HepG2 (cell line): Measurements from ENCODE around the gene SLIT1. TPM values are rescaled to one million over a fixed set of nuclear protein-coding genes. Genes with fewer than 3 reads are reported as not detected.
A peak's percentile ranks its signal among the peaks of the same experiment; 100 is the strongest.

Experiments
- ETS1 ChIP-seq: sonication (generic); formaldehyde crosslinking; IDR thresholded peaks from 2 replicates; pipeline ENCODE4 v1.4.0; 2020; ENCODE audit warnings: missing genetic modification reagents
- GMEB1 ChIP-seq: sonication (generic); formaldehyde crosslinking; IDR thresholded peaks from 2 replicates; pipeline ENCODE4 v1.5.1; 2020; ENCODE audit warnings: missing genetic modification reagents, mild to moderate bottlenecking, borderline replicate concordance
- IKZF1 ChIP-seq: fragments of 450-650 bp; IDR thresholded peaks from 2 replicates; pipeline ENCODE4 v1.7.1; 2016
- KDM3A ChIP-seq: IDR thresholded peaks from 2 replicates; pipeline ENCODE4 v1.6.1; 2018; ENCODE audit warnings: low read depth, missing compliant biosample characterization
- MATR3 ChIP-seq: sonication (generic); formaldehyde crosslinking; IDR thresholded peaks from 2 replicates; pipeline ENCODE4 v1.4.0; 2020; ENCODE audit warnings: missing genetic modification reagents
- MEIS2 ChIP-seq: sonication (generic); formaldehyde crosslinking; IDR thresholded peaks from 2 replicates; pipeline ENCODE4 v1.9.0; 2021; ENCODE audit warnings: mild to moderate bottlenecking, missing genetic modification reagents
- NFATC3 ChIP-seq: sonication (generic); formaldehyde crosslinking; IDR thresholded peaks from 2 replicates; pipeline ENCODE4 v1.5.1; 2020; ENCODE audit warnings: mild to moderate bottlenecking, missing genetic modification reagents
- PRDM10 ChIP-seq: sonication (generic); formaldehyde crosslinking; IDR thresholded peaks from 2 replicates; pipeline ENCODE4 v1.4.0; 2020; ENCODE audit warnings: low read depth, missing genetic modification reagents
- TSC22D2 ChIP-seq: sonication (generic); formaldehyde crosslinking; IDR thresholded peaks from 2 replicates; pipeline ENCODE4 v1.5.1; 2020; ENCODE audit warnings: missing genetic modification reagents, mild to moderate bottlenecking, borderline replicate concordance
- ZFYVE20 ChIP-seq: sonication (generic); formaldehyde crosslinking; IDR thresholded peaks from 2 replicates; pipeline ENCODE4 v1.8.0; 2023; ENCODE audit warnings: low read depth, mild to moderate bottlenecking, moderate library complexity, missing genetic modification reagents, borderline replicate concordance
- ZNF12 ChIP-seq: sonication (generic); formaldehyde crosslinking; IDR thresholded peaks from 2 replicates; pipeline ENCODE4 v1.5.0; 2020; ENCODE audit warnings: missing genetic modification reagents
- ZNF263 ChIP-seq: sonication (generic); formaldehyde crosslinking; IDR thresholded peaks from 2 replicates; pipeline ENCODE4 v1.4.0; 2020; ENCODE audit warnings: missing genetic modification reagents
- ZNF264 ChIP-seq: sonication (generic); formaldehyde crosslinking; IDR thresholded peaks from 2 replicates; pipeline ENCODE4 v1.4.0; 2020; ENCODE audit warnings: missing genetic modification reagents
- ZNF580 ChIP-seq: IDR thresholded peaks from 2 replicates; pipeline ENCODE4 v1.6.1; 2016; ENCODE audit warnings: low read depth, borderline replicate concordance
- ZNF747 ChIP-seq: sonication (generic); formaldehyde crosslinking; IDR thresholded peaks from 2 replicates; pipeline ENCODE4 v1.8.1; 2023; ENCODE audit warnings: missing genetic modification reagents, mild to moderate bottlenecking, borderline replicate concordance
- ZNF781 ChIP-seq: sonication (generic); formaldehyde crosslinking; IDR thresholded peaks from 2 replicates; pipeline ENCODE4 v1.5.1; 2020; ENCODE audit warnings: borderline replicate concordance, mild to moderate bottlenecking, missing genetic modification reagents; ENCODE audit errors: not compliant biosample characterization
- ZNF891 ChIP-seq: sonication (generic); formaldehyde crosslinking; IDR thresholded peaks from 2 replicates; pipeline ENCODE4 v1.5.0; 2020; ENCODE audit warnings: mild to moderate bottlenecking, missing genetic modification reagents
- polyA plus RNA-seq, 8 experiments: library from polyadenylated mRNA; depleted of rRNA in 3 of 8; stranded (reverse) in 7 of 8; unstranded in 1 of 8; fragments of >200 nt; fragmentation: Illumina TruSeq in 4 of 8; extraction: Trizol in 4 of 8; gene quantifications; 2 replicates each; pipeline versions ENCODE4 v1.2.1 to v1.2.3, GENCODE V29; 2011 to 2016; ENCODE audit warnings: low read depth in 4 of 8, missing spikeins in 1 of 8, mixed read lengths in 1 of 8; ENCODE audit not compliant: insufficient read depth in 1 of 8
- total RNA-seq, 5 experiments: library from RNA; depleted of rRNA; stranded (reverse); fragments of >200 nt; fragmentation: Illumina TruSeq; extraction: Trizol; gene quantifications; 2 replicates each; pipeline ENCODE4 v1.2.3, GENCODE V29; 2016; ENCODE audit warnings: low read depth in 1 of 5

The SLIT1 gene
- total and polyA plus RNA-seq, 2 of the 13 experiments (the other 11 are each of a cell fraction or from before 2014, with no cell fraction given) = 0.09 to 0.33 TPM

DNA sequence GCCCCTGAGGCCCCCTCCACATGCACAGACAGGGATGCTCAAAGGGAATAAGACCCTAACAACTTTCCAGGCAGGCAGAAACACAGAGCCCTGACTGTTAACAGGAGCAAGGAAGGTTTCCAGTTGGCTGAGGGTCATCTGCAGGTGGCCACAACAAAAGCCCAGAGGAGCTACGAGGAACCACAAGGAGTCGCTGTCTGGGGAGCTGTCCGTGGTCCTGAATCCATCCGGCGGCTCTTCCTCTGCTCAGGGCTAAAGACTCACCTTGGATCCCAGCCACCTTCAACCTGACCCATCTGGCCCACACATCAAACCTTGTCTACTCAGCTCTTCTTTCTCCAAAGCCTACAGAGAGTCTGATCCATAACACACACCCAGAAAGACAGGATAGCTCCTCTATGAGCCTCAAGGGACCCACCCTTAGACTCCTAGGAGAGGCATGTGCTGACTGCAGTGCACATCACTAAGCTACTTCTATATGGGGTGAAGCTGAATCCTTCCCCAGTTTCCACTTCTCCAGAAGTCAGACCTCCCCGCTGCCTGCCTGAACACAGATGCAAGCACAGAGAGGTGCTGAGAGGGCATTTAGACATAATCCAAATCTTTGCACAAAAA lies 104.0 kb downstream of the SLIT1 start (continued):
- TF ChIP-seq ZNF263 (peak; percentile 82), ZNF580 (peak; percentile 98), NFATC3 (CRISPR knock-in tag) (no peak; the same call in 1 of the 2 replicates), TSC22D2 (peak; percentile 99), MATR3 (no peak), IKZF1 (no peak), ZNF891 (peak; percentile 93), PRDM10 (peak; percentile 67; the same call in 1 of the 2 replicates), ZNF781 (peak; percentile 98), KDM3A (peak; percentile 73; the same call in 1 of the 2 replicates), ZNF264 (CRISPR knock-in tag) (peak; percentile 97), MEIS2 (CRISPR knock-in tag) (peak; percentile 98), ZNF747 (CRISPR knock-in tag) (0 out of 2 replicates have a peak, but pooled peaks have one; percentile 68), GMEB1 (CRISPR knock-in tag) (no peak), ZNF12 (CRISPR knock-in tag) (peak; percentile 86), ETS1 (CRISPR knock-in tag) (peak; percentile 93), ZFYVE20 (CRISPR knock-in tag) (peak; percentile 82; the same call in 1 of the 2 replicates)
